ENCODE measurements around the gene CCDC102B. TPM values are rescaled to one million over a fixed set of nuclear protein-coding genes. Genes with fewer than 3 reads are reported as not detected.

The CCDC102B gene
- total RNA-seq, 1 donor = 3.1 TPM

GRCh38 chr18:68887410-68887809, 89.5 kb downstream of the CCDC102B start:
- no peak for TF ChIP-seq CTCF (IDR thresholded peaks at IDR 0.05; ENCODE audit: insufficient read depth, low read length)
- no peak overlapping the region for H3K4me3 ChIP-seq (ENCODE audit: low read depth, low read length)
- DNase-seq (ENCODE audit: low read depth) = no peak

DNA sequence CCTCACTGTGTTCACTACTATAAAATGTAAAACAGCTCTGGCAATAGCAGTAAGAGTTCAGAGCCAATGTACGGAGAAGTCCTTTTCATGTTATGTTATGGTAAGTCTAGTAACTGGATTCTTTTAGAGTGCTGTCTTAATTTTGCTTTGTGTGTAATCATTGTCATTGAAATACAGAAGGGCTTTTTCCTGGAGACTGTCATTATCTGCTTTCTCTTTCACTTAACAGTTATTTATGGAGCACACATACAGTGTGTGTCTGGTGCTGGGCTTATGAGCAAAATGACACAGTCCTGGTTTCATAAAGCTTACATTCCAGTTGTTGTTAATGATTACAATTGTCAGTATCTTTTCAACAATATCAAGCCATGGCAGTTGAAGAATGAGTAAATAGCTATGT, 95.5 kb downstream of the CCDC102B start:
- TF ChIP-seq CTCF (IDR thresholded peaks at IDR 0.05; ENCODE audit: insufficient read depth, low read length) = no peak
- no peak for DNase-seq (ENCODE audit: low read depth)
- H3K4me3 ChIP-seq (ENCODE audit: low read depth, low read length) = no peak overlapping the region

- H3K4me3 ChIP-seq (ENCODE audit: low read depth, low read length) = no peak overlapping the region
- no peak for TF ChIP-seq CTCF (IDR thresholded peaks at IDR 0.05; ENCODE audit: insufficient read depth, low read length)
- no peak for DNase-seq (ENCODE audit: low read depth)
Measured at GRCh38 chr18:68897286-68897685, 99.4 kb downstream of the CCDC102B start.

GRCh38 chr18:68909579-68909978, 111.7 kb downstream of the CCDC102B start:
- H3K4me3 ChIP-seq (ENCODE audit: low read depth, low read length) = no peak overlapping the region
- no peak for TF ChIP-seq CTCF (IDR thresholded peaks at IDR 0.05; ENCODE audit: insufficient read depth, low read length)
- no peak for DNase-seq (ENCODE audit: low read depth)

DNA sequence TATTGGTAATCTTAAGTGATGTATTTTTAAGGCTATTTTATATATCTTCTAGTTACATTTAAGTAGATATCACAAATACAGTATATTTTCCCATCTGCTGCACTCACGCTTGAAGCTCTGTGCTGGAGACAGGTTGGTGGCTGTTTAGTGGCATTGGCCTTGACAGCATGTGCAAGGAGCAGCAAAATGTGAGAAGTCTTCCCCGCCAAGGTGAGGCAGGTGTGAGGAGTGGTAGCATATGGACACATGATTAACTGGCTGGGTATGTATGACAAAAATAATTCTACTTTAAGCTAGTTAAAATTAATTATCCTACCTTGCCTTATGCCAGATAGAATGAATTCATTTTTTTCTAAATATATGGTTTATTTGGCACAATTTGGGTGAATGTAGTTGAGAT, 117.2 kb downstream of the CCDC102B start:
- no peak for TF ChIP-seq CTCF (IDR thresholded peaks at IDR 0.05; ENCODE audit: insufficient read depth, low read length)
- no peak overlapping the region for H3K4me3 ChIP-seq (ENCODE audit: low read depth, low read length)
- no peak for DNase-seq (ENCODE audit: low read depth)

DNA sequence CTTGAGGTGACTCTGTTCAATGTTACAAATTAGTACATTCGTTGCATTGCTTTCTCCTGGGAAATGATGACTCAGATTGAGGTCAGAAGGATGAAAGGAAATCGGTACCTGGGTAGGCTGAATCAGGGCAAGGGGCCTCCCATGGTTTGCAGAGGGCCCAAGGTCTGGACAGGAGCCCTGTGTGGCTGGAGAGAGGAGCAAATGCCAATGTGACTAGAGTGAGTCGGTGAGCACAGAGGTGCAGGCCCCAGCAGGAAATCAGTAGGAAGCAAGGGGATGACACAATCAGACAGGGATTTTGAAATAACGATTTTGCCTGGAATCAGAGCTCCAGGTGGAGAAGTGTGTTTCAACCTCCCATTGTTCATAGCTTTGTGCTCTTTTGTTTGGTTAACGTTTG, 118.9 kb downstream of the CCDC102B start:
- DNase-seq (ENCODE audit: low read depth) = no peak
- no peak for TF ChIP-seq CTCF (IDR thresholded peaks at IDR 0.05; ENCODE audit: insufficient read depth, low read length)

DNA sequence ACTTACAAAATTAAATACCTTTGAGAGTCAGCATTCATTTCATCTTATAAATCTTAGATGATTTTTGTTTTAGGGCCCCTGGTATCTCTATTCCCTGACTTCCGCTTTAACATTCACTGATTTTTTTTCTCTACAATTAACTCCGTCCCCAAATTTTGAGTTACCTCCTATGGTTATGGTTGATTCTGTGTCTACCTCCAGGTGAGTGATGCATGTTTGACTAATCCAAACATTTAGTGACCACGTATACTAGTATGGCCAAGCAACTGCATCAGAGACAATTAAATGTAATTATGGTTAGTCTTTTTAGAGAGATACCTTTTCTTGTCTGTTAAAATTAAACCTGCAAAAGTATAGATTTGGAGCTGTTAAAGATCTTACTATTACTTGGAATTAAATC, 120.3 kb downstream of the CCDC102B start:
- H3K4me3 ChIP-seq (ENCODE audit: low read depth, low read length) = no peak overlapping the region
- no peak for TF ChIP-seq CTCF (IDR thresholded peaks at IDR 0.05; ENCODE audit: insufficient read depth, low read length)
- no peak for DNase-seq (ENCODE audit: low read depth)

More for the DNA sequence above, 118.9 kb downstream of the CCDC102B start:
- no peak overlapping the region for H3K4me3 ChIP-seq (ENCODE audit: low read depth, low read length)
